Astrocyte of the spinal cord (primary cell): Measurements from ENCODE around the gene COL9A2.

Experiments used
- DNase-seq: peaks from one replicate; pipeline ENCODE4 v3.0.0; 2011; ENCODE audit warnings: low read depth, low spot score
- H3K4me3 ChIP-seq: 2 replicates; pipeline ENCODE4 v1.5.1; 2011; ENCODE audit warnings: low read depth, mild to moderate bottlenecking, low read length, moderate library complexity
- in situ Hi-C: cut with HindIII; loops from 2 replicates; pipeline ENCODE4 v1.10.0; 2017; ENCODE audit warnings: low sequenced_read_pairs
- TF ChIP-seq, protein P1 (sequence below): IDR thresholded peaks from 2 replicates; pipeline ENCODE4 v1.5.1; 2012; ENCODE audit warnings: low read depth, mild to moderate bottlenecking, low read length, inconsistent platforms

Gene COL9A2

DNA sequence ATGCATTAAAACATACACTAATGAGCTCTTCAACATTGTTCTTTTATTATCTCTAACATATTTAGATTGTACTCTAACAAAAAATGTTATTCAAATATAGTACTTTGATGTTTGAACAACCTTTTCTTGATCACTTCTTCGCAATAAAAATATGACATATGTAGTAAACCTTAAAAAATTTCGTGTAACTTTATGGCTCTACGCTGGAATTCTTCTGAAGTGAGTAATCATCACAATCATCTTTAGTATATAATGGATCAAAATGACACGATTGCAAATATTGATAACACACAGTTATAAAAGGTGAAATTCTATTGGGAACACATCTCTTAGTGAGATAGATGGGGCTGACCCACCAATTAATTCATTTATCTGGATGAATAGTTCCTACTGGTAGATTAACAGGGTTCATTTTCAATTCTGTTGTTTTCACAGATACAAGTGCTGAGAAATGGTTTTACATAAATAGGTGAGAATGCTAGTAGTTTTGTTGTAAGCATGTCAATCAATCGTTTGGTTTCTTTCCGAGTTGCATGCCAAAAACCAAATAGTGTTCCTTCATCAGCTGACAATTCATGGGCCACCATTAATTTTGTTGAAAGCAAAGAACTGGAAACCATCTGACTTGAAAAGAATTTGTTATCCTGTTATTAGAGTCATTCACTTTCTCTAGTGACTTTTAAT is 60.5 kb downstream of the COL9A2 start:
- in situ Hi-C loops = no loop called here
- DNase-seq = no peak
- peak overlapping the region; percentile 97 for H3K4me3 ChIP-seq
- TF ChIP-seq, protein P1, sequence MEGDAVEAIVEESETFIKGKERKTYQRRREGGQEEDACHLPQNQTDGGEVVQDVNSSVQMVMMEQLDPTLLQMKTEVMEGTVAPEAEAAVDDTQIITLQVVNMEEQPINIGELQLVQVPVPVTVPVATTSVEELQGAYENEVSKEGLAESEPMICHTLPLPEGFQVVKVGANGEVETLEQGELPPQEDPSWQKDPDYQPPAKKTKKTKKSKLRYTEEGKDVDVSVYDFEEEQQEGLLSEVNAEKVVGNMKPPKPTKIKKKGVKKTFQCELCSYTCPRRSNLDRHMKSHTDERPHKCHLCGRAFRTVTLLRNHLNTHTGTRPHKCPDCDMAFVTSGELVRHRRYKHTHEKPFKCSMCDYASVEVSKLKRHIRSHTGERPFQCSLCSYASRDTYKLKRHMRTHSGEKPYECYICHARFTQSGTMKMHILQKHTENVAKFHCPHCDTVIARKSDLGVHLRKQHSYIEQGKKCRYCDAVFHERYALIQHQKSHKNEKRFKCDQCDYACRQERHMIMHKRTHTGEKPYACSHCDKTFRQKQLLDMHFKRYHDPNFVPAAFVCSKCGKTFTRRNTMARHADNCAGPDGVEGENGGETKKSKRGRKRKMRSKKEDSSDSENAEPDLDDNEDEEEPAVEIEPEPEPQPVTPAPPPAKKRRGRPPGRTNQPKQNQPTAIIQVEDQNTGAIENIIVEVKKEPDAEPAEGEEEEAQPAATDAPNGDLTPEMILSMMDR = no peak

DNA sequence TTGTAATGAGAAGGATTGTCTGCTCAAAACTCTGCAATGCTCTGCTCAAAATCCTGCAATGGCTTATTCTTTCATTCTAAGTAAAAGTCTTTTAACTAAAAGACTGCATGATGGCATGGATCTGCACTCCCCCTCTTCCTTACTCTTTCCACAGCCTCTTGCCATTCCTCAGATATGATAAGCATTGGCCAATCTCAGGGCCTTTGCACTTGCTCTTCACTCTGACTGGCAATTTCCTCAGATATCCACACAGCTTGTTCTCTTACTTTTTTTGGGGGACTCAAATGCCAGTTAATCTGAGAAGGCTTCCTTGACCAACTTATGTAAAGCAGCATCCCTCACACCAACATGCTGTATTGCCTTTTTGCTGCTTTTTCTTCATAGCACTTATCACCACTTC is 61.9 kb downstream of the COL9A2 start:
- TF ChIP-seq, protein P1 = no peak
- in situ Hi-C loops = no loop called here

DNA sequence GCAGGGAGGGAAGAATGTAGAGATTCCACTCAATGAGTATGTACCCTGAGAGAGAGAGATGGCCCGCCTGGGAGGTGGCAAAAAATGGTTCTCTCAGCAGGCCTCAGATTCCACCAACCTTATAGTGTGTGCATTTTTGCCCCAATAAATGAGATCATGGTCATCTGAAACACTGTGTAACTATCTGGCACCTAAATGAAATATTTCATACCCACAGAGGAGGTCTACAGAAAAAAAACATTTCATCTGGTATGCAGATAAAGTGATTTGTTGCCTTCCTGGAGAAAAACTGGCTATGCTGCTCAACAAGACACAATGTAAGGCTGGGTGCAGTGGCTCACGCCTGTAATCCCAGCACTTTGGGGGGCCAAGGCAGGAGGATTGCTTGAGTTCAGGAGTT is 64.5 kb downstream of the COL9A2 start:
- DNase-seq = no peak
- H3K4me3 ChIP-seq = no peak overlapping the region
- TF ChIP-seq, protein P1 = no peak
- in situ Hi-C loops = no loop called here

More for the DNA sequence above, 61.9 kb downstream of the COL9A2 start:
- DNase-seq = no peak
- no peak overlapping the region for H3K4me3 ChIP-seq

DNA sequence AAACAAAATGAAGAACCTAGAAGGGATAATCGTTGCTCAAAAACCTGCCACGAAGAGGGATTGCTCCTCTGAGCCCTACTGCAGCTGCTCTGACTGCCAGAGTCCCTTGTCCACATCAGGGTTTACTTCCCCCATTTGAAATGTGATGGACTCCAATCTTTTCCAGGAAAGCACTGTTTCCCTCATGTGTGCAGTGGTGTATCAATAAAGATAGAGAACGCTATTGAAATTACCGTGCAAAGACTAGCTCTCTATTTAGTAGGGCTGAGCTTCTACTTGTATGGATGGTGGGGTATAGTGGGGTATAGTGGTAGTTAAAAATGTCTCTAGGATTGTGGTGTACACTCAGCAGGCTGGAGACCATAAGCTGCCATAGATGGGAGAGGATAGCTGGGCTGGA is 65.6 kb downstream of the COL9A2 start:
- DNase-seq = no peak
- in situ Hi-C loops = no loop called here

More for the DNA sequence above, 65.6 kb downstream of the COL9A2 start:
- no peak overlapping the region for H3K4me3 ChIP-seq
- TF ChIP-seq, protein P1 = no peak
